ENCODE results near the gene MACROD2.

DNA sequence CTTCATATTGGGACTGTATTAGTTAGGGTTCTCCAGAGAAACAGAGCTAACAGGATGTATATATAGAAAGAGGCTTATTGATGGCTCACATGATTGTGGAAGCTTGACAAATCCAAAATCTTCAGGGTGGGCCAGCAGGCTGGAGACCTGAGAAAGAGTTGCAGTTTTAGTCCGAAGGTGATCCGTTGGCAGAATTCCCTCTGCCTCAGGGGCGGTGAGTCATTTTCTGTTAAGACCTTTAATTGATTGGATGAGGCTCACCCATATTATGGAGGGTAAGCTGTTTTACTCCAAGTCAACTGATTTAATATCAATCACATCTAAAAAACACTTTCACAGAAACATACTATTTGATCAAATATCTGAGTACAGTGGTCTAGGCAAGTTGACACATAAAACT, 228.5 kb downstream of the MACROD2 start:
- no peak for TF ChIP-seq PBX3 (CRISPR knock-in tag; IDR thresholded peaks at IDR 0.05)
- no peak for TF ChIP-seq CTCF (tag by site-specific recombination; IDR thresholded peaks at IDR 0.05)
- TF ChIP-seq ZNF837 (tag by site-specific recombination; IDR thresholded peaks at IDR 0.05), result no peak
- no peak for TF ChIP-seq REST (tag by site-specific recombination; IDR thresholded peaks at IDR 0.05)
- TF ChIP-seq ZNF777 (tag by site-specific recombination; IDR thresholded peaks at IDR 0.05; ENCODE audit: borderline replicate concordance), result no peak
- no peak for TF ChIP-seq ZNF138 (tag by site-specific recombination; IDR thresholded peaks at IDR 0.05; ENCODE audit: borderline replicate concordance)
- TF ChIP-seq ZNF623 (tag by site-specific recombination; IDR thresholded peaks at IDR 0.05), result no peak
- TF ChIP-seq PRDM1 (tag by site-specific recombination; IDR thresholded peaks at IDR 0.05), result no peak
- TF ChIP-seq ZNF174 (tag by site-specific recombination; IDR thresholded peaks at IDR 0.05), result no peak
- TF ChIP-seq ZNF747 (tag by site-specific recombination; IDR thresholded peaks at IDR 0.05), result no peak
- no peak for TF ChIP-seq SETDB1 (IDR thresholded peaks at IDR 0.05; ENCODE audit: insufficient read length, low read length)
- no peak for TF ChIP-seq TCF7L2 (IDR thresholded peaks at IDR 0.05; ENCODE audit: borderline replicate concordance, low read depth, low read length)
- no peak for TF ChIP-seq KLF1 (tag by site-specific recombination; IDR thresholded peaks at IDR 0.05)
- TF ChIP-seq, protein P1, sequence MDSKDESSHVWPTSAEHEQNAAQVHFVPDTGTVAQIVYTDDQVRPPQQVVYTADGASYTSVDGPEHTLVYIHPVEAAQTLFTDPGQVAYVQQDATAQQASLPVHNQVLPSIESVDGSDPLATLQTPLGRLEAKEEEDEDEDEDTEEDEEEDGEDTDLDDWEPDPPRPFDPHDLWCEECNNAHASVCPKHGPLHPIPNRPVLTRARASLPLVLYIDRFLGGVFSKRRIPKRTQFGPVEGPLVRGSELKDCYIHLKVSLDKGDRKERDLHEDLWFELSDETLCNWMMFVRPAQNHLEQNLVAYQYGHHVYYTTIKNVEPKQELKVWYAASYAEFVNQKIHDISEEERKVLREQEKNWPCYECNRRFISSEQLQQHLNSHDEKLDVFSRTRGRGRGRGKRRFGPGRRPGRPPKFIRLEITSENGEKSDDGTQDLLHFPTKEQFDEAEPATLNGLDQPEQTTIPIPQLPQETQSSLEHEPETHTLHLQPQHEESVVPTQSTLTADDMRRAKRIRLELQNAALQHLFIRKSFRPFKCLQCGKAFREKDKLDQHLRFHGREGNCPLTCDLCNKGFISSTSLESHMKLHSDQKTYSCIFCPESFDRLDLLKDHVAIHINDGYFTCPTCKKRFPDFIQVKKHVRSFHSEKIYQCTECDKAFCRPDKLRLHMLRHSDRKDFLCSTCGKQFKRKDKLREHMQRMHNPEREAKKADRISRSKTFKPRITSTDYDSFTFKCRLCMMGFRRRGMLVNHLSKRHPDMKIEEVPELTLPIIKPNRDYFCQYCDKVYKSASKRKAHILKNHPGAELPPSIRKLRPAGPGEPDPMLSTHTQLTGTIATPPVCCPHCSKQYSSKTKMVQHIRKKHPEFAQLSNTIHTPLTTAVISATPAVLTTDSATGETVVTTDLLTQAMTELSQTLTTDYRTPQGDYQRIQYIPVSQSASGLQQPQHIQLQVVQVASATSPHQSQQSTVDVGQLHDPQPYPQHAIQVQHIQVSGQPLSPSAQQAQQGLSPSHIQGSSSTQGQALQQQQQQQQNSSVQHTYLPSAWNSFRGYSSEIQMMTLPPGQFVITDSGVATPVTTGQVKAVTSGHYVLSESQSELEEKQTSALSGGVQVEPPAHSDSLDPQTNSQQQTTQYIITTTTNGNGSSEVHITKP (tag by site-specific recombination; IDR thresholded peaks at IDR 0.05), result no peak
